GM19351 (cell line): ENCODE measurements around the gene RNF7.
"Not testable (repeated sequence)": the region's sequence is repeated elsewhere in the genome, so short reads cannot be mapped to it uniquely, and the experiment has no call there.

ENCODE experiments used
- ATAC-seq: cut with Tn5 transposase; IDR thresholded peaks from one replicate; pipeline ENCODE4 v1.9.1; 2021; ENCODE audit warnings: mild to moderate bottlenecking, moderate library complexity; ENCODE audit not compliant: unreplicated experiment

RNF7 gene

GRCh38 chr3:141735176-141735575 is 2.9 kb upstream of the RNF7 start:
- no peak for ATAC-seq

- ATAC-seq: no peak
These were observed 2.2 kb upstream of the RNF7 start for GRCh38 chr3:141735770-141736465.

GRCh38 chr3:141737093-141737492 is 1.0 kb upstream of the RNF7 start:
- ATAC-seq: no peak

DNA sequence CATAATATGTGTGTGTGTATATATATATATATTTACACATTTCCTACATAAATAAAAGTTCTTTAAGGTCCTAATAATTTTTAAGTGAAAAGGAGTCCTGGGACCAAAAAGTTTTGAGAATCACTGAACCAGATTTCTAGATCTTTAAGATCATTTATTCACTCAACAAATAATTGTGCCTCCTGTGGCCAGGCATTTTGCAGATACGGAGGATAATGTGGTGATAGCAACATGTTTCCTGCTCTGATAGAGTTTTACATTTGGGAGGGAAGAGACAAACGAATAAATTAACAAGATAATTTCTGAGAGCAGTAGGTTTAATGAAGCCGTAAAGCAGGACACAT is 448 bp upstream of the RNF7 start:
- ATAC-seq: no peak

DNA sequence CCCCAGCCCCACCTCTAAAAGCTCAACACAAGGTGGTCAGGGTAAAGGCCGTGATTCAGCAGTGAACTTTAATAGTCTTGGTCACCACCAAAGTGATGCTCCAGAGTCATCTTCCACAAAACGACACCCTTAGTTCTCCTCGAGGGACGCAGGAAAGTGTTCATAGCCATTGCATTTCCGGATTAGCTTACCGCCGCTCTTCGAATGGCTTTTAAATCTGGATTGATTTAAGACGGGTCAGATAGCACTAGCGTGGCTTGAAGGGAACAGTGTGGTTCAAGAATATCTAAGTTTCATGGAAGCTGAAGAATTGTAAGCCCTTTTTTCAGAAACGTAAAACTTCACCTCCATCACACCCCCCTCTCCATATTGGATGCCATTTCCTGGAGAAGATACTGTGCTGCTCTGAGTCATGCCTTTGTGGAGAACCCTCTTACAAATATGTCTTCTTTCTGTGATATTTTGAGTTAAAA is 829 bp downstream of the RNF7 start:
- no peak for ATAC-seq

- no peak for ATAC-seq
These were observed 1.6 kb downstream of the RNF7 start for GRCh38 chr3:141739731-141740130.

DNA sequence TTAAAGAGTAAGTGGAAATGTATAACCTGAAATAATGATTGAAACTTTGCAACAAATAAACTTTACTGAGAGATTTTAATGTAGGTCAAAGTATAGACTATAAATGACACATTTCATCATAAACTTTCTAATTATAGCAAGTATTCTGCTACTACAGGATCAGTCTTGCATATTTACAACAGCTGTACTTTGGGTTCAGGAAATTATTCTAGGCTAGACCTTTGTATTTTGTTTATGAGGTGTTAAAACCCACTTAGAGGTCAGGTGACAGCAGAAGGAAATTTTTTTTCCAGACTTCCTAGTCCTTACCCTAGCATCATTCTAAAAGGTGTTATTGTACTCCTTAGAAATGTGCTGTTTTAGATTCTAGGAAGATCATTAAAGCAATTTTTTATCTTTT is 2.3 kb downstream of the RNF7 start:
- no peak for ATAC-seq

- ATAC-seq: no peak
These were observed 5.2 kb downstream of the RNF7 start for GRCh38 chr3:141743305-141743704.

- ATAC-seq: no peak
These were observed 8.9 kb downstream of the RNF7 start for GRCh38 chr3:141746962-141747361.

DNA sequence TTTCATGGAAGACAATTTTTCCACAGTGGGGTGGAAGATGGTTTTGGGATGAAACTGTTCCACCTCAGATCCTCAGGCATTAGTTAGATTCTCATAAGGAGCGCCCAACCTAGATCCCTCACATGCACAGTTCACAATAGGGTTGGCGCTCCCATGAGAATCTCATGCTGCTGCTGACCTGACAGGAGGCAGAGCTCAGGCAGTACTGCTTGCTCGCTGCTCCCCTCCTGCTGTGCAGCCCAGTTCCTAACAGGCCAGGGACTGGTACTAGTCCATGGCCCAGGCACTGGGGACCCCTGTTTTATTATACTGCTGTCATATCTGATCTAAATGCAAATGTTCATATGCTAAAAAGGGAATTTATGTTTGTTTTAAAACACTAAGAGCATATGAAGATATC is 15.3 kb downstream of the RNF7 start:
- ATAC-seq: no peak

GRCh38 chr3:141754032-141754431 is 15.9 kb downstream of the RNF7 start:
- ATAC-seq: no peak

- ATAC-seq: not testable (repeated sequence)
These were observed 24.5 kb downstream of the RNF7 start for GRCh38 chr3:141762552-141762951.

DNA sequence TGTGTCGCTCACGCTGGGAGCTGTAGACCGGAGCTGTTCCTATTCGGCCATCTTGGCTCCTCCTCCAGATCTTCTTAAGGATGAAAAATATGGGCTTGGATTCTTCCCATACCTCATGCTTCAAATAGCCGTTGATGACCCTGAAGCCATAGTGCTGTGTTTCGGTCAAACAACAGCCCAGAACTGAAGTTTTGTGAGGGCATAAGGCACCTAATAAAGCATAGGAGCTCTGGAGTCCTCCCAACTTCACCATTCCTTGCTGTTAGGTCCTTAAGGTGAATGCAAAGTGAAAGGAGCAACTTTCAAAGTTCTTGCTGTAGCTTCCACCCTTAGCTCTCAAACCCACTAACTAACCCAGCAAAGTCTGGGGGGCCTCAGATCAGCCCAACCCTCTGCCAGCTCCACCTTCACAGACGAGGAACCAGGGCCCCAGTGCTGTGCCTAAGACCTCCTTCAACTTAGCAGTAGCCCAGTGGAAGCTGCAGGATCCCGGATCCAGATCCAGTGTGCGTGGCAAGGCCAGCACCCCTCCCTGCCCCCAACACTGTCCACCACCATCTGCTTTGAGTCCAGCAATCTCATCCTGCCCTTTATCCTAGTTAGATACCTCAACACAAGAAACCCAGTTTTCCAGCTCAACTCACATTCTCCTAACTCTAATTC is 25.1 kb downstream of the RNF7 start, which contains the start of gene GRK7:
Gene GRK7, plus strand, starts transcription at position 321 of the 663 bp plus-strand sequence. CDS start 14,877 bp downstream, outside the sequence.
- ATAC-seq: no peak

DNA sequence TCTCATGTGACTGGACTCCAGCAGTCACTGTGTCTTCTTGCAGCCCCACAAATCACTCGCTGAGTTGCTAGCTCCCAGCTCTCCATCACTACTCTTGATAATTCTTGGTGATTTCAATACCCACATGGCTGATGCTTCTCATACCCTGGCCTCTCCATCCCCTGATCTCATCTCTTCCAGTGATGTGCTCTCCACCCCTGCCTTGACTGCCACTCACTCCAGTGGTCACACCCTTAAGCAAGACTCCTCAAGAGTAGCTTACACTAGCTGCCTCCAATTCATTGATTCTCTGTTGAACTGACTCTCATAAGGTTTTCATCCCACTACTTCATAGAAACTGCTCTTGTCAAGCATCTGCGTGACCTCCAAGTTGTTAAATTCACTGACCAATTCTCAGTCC is 25.9 kb downstream of the RNF7 start:
- ATAC-seq: no peak

DNA sequence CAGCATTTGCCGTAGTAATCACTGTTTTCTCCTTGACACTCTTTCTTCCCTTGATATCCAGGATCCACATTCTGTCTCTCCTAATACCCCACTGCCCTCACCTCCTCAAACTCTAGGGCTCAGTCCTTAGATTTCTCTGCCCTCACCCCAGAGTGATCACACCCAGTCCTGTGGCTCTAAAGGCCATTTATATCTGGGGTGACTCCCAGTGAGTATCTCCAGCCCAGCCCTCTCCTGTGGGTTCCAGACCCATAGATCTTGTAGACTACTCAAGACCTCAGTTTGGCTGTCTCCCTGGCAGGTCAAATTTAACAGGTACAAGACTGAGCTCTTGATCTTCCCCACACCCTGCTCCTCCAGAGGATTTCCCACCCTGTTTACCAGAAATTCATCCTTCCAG is 26.4 kb downstream of the RNF7 start:
- ATAC-seq: no peak

DNA sequence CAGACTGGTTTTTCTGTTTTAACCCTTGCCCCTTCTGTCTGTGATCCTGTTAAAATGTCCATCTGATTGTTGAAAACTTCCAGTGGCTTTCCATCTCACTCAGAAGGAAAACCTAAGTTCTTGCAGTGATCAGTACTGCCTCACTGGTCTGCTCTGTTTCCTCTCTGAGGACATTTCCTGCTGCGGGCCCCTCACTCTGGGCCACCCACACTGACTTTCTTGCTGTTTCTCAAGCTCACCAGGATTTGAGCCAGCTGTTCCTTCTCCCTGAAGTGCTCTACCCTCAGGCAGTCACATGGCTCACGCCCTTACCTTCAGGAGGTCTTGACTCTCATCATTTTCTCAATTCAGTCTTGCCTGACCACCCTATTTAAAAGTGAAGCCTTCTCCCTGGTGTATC is 26.9 kb downstream of the RNF7 start:
- ATAC-seq: no peak

GRCh38 chr3:141767066-141767465 is 29.0 kb downstream of the RNF7 start:
- no peak for ATAC-seq

GRCh38 chr3:141769221-141769894 is 31.3 kb downstream of the RNF7 start:
- no peak for ATAC-seq

- no peak for ATAC-seq
These were observed 35.6 kb downstream of the RNF7 start for GRCh38 chr3:141773676-141774075.

DNA sequence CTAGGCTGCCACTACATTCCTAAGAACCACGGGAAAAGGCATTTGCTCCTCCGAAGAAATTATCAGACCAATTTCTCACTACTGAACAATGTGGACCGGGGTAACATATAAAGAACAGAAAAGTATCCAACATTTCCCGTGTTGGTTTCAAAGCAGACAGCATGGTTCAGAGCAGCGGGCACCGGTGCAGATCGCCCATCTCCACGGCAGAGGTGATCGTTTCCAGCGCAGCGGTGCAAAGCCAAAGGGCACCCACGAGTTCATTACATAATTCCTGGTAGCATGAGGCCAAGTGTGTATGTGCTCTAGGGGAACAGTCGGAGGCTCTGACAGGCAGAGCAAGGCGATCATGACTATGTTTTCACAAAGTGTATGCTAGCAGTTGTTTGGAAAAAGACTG is 38.3 kb downstream of the RNF7 start:
- ATAC-seq: no peak

DNA sequence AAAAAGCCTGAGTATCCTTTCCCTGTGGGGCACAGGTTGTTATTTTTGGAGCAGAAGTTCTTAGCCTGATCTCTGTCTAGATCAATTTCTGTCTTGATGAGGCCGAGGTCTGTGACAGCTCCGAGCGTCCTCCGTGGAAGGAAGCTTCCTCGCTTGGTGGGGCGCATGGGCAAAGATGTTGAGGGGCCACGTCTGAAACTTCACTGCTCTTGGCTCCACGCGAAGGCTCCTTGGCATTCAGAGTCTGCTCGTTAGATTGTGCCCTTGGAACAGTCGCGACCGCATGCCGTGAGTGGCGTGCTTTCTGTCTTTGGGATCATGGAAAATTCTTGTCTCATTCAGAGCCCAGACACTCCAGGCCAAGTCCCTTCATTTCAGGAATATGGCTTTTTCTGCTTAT is 38.8 kb downstream of the RNF7 start:
- ATAC-seq: no peak
